ENCODE measurements around the gene PEX14. TPM values are rescaled to one million over a fixed set of nuclear protein-coding genes. Genes with fewer than 3 reads are reported as not detected.

The PEX14 gene
- polyA plus RNA-seq, 3 donors: 2.2 to 8.8 (median 2.7) TPM

DNA sequence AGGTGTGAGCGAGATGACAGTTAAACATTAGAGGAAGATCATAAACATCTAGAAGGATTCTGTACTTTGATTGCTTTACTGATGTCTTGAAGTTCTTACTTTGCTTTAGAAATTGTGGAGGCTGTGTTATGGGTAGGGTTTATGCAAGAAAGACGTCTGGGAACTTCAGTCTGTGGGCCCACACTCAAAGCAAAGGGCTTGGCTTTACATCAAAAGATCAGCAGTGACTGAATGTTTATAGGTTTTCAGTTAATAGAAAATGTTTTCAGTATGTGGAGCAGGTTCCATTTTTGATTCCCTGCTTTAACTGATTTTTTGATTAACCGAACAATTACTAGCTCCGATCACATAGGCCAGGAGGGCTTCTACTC lies 31.9 kb downstream of the PEX14 start:
- H3K27ac ChIP-seq (ENCODE audit: low read depth in 1 of 2, low read length in 2 of 2): no peak overlapping the region
- WGBS (ENCODE audit: insufficient coverage): 80% methylated on average over 1 of the region's 4 CpGs
- Mint-ChIP-seq H3K4me1 (peaks cover 31% of the 10 kb centered on the region), H3K36me3 (peaks cover 8 to 12% of the 10 kb centered on the region in 2 donors), H3K4me3 (no peak overlapping the region), H3K27me3 (ENCODE audit: low read depth in 3 of 3) (no peaks in the 10 kb centered on the region), H3K27ac (no peak overlapping the region), H3K9me3 (no peaks in the 10 kb centered on the region)
- H3K4me1 ChIP-seq (ENCODE audit: control insufficient read depth in 1 of 2, insufficient read depth in 2 of 2, low read length in 2 of 2): peaks cover 4 to 18% of the 10 kb centered on the region in 2 donors
- H3K4me2 ChIP-seq (replicated peaks; ENCODE audit: extremely low read depth, low read length, poor library complexity, severe bottlenecking): no peak overlapping the region
- peaks cover 0 to 3% of the 10 kb centered on the region in 2 donors for H3K36me3 ChIP-seq (replicated peaks in 1 of 2; ENCODE audit: control insufficient read depth in 1 of 2, insufficient read depth in 2 of 2, low read length in 2 of 2)
- no peak overlapping the region for H2AFZ ChIP-seq (ENCODE audit: insufficient read depth, low read depth, low read length, poor library complexity, severe bottlenecking)
- H3K9ac ChIP-seq (ENCODE audit: insufficient read depth, low read length, poor library complexity, severe bottlenecking): no peak overlapping the region
- DNase-seq: no peak
- H3K4me3 ChIP-seq (replicated peaks in 1 of 3; ENCODE audit: low read depth in 2 of 3, low read length in 3 of 3): no peak overlapping the region
- peaks cover 73% of the 10 kb centered on the region for H4K20me1 ChIP-seq (ENCODE audit: insufficient read depth, low read length)
- no peaks in the 10 kb centered on the region for H3K9me3 ChIP-seq (replicated peaks in 1 of 2; ENCODE audit: control insufficient read depth in 1 of 2, insufficient read depth in 1 of 2, low read length in 2 of 2)
- TF ChIP-seq, protein P1, sequence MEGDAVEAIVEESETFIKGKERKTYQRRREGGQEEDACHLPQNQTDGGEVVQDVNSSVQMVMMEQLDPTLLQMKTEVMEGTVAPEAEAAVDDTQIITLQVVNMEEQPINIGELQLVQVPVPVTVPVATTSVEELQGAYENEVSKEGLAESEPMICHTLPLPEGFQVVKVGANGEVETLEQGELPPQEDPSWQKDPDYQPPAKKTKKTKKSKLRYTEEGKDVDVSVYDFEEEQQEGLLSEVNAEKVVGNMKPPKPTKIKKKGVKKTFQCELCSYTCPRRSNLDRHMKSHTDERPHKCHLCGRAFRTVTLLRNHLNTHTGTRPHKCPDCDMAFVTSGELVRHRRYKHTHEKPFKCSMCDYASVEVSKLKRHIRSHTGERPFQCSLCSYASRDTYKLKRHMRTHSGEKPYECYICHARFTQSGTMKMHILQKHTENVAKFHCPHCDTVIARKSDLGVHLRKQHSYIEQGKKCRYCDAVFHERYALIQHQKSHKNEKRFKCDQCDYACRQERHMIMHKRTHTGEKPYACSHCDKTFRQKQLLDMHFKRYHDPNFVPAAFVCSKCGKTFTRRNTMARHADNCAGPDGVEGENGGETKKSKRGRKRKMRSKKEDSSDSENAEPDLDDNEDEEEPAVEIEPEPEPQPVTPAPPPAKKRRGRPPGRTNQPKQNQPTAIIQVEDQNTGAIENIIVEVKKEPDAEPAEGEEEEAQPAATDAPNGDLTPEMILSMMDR (IDR thresholded peaks at IDR 0.05): no peak
- H3K27me3 ChIP-seq (ENCODE audit: control insufficient read depth in 2 of 2, insufficient read depth in 2 of 2, low read length in 2 of 2): no peaks in the 10 kb centered on the region
- intact Hi-C loops (cut with micrococcal nuclease): loop anchor here (5.0 to 10.0 kb wide), 3 partner anchors 358 to 438 kb away; no protein-coding TSS in a partner anchor
- peaks cover 25% of the 10 kb centered on the region for H3K79me2 ChIP-seq (ENCODE audit: insufficient read depth, low read length)

DNA sequence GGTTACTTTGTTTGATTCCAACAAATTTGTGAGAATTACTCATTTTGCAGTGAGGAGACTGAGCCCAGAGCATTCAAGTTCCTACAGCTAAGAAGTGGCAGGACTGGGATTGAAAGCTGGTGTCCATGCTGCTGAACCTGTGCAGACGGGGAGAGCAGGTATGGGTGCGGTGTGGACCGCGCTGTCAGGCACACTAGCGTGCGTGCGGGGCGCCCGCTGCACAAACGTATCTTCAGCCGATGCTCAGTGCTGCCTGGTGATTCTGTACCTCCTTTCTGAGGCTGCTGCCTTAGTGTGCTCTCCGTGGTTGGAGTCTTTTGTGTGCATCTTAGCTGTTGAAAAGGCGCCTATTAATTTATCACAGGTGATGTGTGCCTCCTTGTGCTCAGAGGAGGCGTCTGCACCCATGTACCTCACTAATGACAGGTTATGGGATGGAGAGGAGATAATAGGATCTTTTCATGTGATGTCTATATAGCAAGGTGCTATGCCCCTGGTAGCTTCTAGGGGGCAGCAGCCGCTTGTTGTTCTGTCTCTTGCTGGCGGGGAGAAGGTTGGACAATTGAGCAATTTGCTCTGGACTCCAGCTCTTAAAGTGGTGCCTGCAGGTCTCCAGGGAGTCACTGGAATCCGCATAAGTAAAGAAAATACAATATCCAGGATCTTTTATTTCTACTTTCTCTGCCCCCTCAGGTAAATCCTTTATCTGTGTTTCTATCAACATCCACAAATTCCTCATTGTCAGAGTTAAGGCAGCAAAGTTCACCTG lies 32.5 kb downstream of the PEX14 start:
- H3K27ac ChIP-seq (ENCODE audit: low read depth in 1 of 2, low read length in 2 of 2): no peak overlapping the region
- Mint-ChIP-seq H3K27ac (no peak overlapping the region), H3K4me1 (peaks cover 27% of the 10 kb centered on the region), H3K9me3 (no peaks in the 10 kb centered on the region), H3K36me3 (peaks cover 13 to 18% of the 10 kb centered on the region in 2 donors), H3K27me3 (ENCODE audit: low read depth in 3 of 3) (no peaks in the 10 kb centered on the region), H3K4me3 (no peak overlapping the region)
- no peaks in the 10 kb centered on the region for H3K27me3 ChIP-seq (ENCODE audit: control insufficient read depth in 2 of 2, insufficient read depth in 2 of 2, low read length in 2 of 2)
- no peak overlapping the region for H2AFZ ChIP-seq (ENCODE audit: insufficient read depth, low read depth, low read length, poor library complexity, severe bottlenecking)
- TF ChIP-seq, protein P1 (IDR thresholded peaks at IDR 0.05): peak; percentile 71
- intact Hi-C loops (cut with micrococcal nuclease): loop anchor here (5.0 to 10.0 kb wide), 3 partner anchors 358 to 438 kb away; no protein-coding TSS in a partner anchor
- peak; percentile 24 to 47 (median 43) for DNase-seq
- peaks cover 69% of the 10 kb centered on the region for H4K20me1 ChIP-seq (ENCODE audit: insufficient read depth, low read length)
- H3K4me2 ChIP-seq (replicated peaks; ENCODE audit: extremely low read depth, low read length, poor library complexity, severe bottlenecking): no peak overlapping the region
- WGBS (ENCODE audit: insufficient coverage): 87% methylated on average over 9 of the region's 17 CpGs
- H3K4me3 ChIP-seq (replicated peaks in 1 of 3; ENCODE audit: low read depth in 2 of 3, low read length in 3 of 3): no peak overlapping the region
- peaks cover 29% of the 10 kb centered on the region for H3K79me2 ChIP-seq (ENCODE audit: insufficient read depth, low read length)
- H3K4me1 ChIP-seq (ENCODE audit: control insufficient read depth in 1 of 2, insufficient read depth in 2 of 2, low read length in 2 of 2): peaks cover 4 to 18% of the 10 kb centered on the region in 2 donors
- no peaks in the 10 kb centered on the region for H3K9me3 ChIP-seq (replicated peaks in 1 of 2; ENCODE audit: control insufficient read depth in 1 of 2, insufficient read depth in 1 of 2, low read length in 2 of 2)
- H3K9ac ChIP-seq (ENCODE audit: insufficient read depth, low read length, poor library complexity, severe bottlenecking): no peak overlapping the region
- H3K36me3 ChIP-seq (replicated peaks in 1 of 2; ENCODE audit: control insufficient read depth in 1 of 2, insufficient read depth in 2 of 2, low read length in 2 of 2): peaks cover 0 to 5% of the 10 kb centered on the region in 2 donors

All from CD14-positive monocyte (primary cell).